H1 (cell line): Measurements from ENCODE around the gene GATA1. TPM values are rescaled to one million over a fixed set of nuclear protein-coding genes. Genes with fewer than 3 reads are reported as not detected.

Experiments
- CTCF ChIA-PET: fragments of 300-600 bp; sonication (Branson Sonifier 250); formaldehyde crosslinking; loops from one replicate; lab custom pipeline; 2021; ENCODE audit not compliant: partially characterized antibody; lab: Charles Lee
- POLR2A ChIA-PET: fragments of 300-600 bp; sonication (Branson Sonifier 250); formaldehyde crosslinking; loops from one replicate; lab custom pipeline; 2021; ENCODE audit warnings: inconsistent platforms; ENCODE audit not compliant: partially characterized antibody; lab: Charles Lee
- DNase-seq, 2 experiments: peaks; one replicate each; pipeline versions ENCODE4 v3.0.0 to v3.0.0-alpha.2; 2010 to 2022; ENCODE audit warnings: low spot score in 2 of 2, low read depth in 1 of 2, mixed read lengths in 1 of 2
- FAIRE-seq: peaks from 2 replicates; lab custom pipeline; 2011; peaks lifted over from hg19 to GRCh38; lab: Jason Lieb, UNC
- H2AFZ ChIP-seq: 2 replicates; pipeline ENCODE4 v1.8.1; 2012; ENCODE audit warnings: low read length, inconsistent platforms
- H2AK5ac ChIP-seq: 2 replicates; pipeline ENCODE4 v1.6.1; 2013; ENCODE audit warnings: low read depth, low read length
- H2BK120ac ChIP-seq: replicated peaks from 2 replicates; pipeline ENCODE3; 2013; ENCODE audit warnings: low read depth, low read length, inconsistent platforms
- H2BK12ac ChIP-seq: 2 replicates; pipeline ENCODE4 v1.6.1; 2013; ENCODE audit warnings: low read depth, low read length
- H2BK15ac ChIP-seq: 2 replicates; pipeline ENCODE4 v1.6.1; 2013; ENCODE audit warnings: low read length
- H2BK20ac ChIP-seq: 2 replicates; pipeline ENCODE4 v1.6.1; 2013; ENCODE audit warnings: low read length
- H2BK5ac ChIP-seq: 2 replicates; pipeline ENCODE4 v1.6.1; 2013; ENCODE audit warnings: low read depth, low read length
- H3K14ac ChIP-seq: 2 replicates; pipeline ENCODE4 v1.6.1; 2013; ENCODE audit warnings: inconsistent platforms; ENCODE audit not compliant: insufficient read length
- H3K18ac ChIP-seq: 2 replicates; pipeline ENCODE4 v1.6.1; 2013; ENCODE audit warnings: low read length; ENCODE audit errors: extremely low read depth
- H3K23ac ChIP-seq: 2 replicates; pipeline ENCODE4 v1.6.1; 2013; ENCODE audit warnings: inconsistent platforms; ENCODE audit not compliant: insufficient read length
- H3K23me2 ChIP-seq: 2 replicates; pipeline ENCODE4 v1.6.1; 2013; ENCODE audit warnings: low read depth, low read length
- H3K27ac ChIP-seq: 2 replicates; pipeline ENCODE4 v1.6.1; 2011; ENCODE audit warnings: low read depth, low read length, inconsistent platforms
- H3K27me3 ChIP-seq, 4 experiments: replicated peaks in 1 of 4; 1 replicate in 1 of 4; 2 replicates in 3 of 4; pipeline versions ENCODE4 v1.6.1 to v1.8.1; 2011 to 2013; ENCODE audit warnings: low read length in 3 of 4, mild to moderate bottlenecking in 3 of 4, inconsistent platforms in 2 of 4, mixed read lengths in 2 of 4, moderate library complexity in 1 of 4; ENCODE audit not compliant: control insufficient read depth in 3 of 4, insufficient read depth in 3 of 4; ENCODE audit errors: extremely low read depth in 1 of 4
- H3K36me3 ChIP-seq, 4 experiments: 2 replicates each; pipeline versions ENCODE4 v1.6.1 to v1.8.1; 2011 to 2013; ENCODE audit warnings: mild to moderate bottlenecking in 4 of 4, low read length in 3 of 4, moderate library complexity in 2 of 4, control low read depth in 1 of 4, inconsistent platforms in 1 of 4; ENCODE audit not compliant: insufficient read depth in 4 of 4, control insufficient read depth in 2 of 4
- H3K4ac ChIP-seq: replicated peaks from 2 replicates; pipeline ENCODE3; 2013; ENCODE audit warnings: low read length, low read depth, mixed read lengths, inconsistent platforms; ENCODE audit not compliant: insufficient read length
- H3K4me1 ChIP-seq, 4 experiments: replicated peaks in 1 of 4; 1 replicate in 1 of 4; 2 replicates in 3 of 4; pipeline versions ENCODE4 v1.6.1 to v1.8.1; 2011 to 2013; ENCODE audit warnings: low read length in 3 of 4, inconsistent platforms in 2 of 4, mixed read lengths in 1 of 4; ENCODE audit not compliant: insufficient read depth in 4 of 4, control insufficient read depth in 3 of 4
- H3K4me2 ChIP-seq, 2 experiments: 2 replicates each; pipeline versions ENCODE4 v1.6.1 to v1.8.1; 2011 to 2013; ENCODE audit warnings: low read depth in 2 of 2, low read length in 2 of 2, control low read depth in 1 of 2, inconsistent platforms in 1 of 2, mild to moderate bottlenecking in 1 of 2; ENCODE audit not compliant: insufficient read depth in 1 of 2
- H3K4me3 ChIP-seq, 4 experiments: fragments of 200-600, 300-600 bp in 1 of 4; sonication (generic), shearing (Covaris generic), sonication (Bioruptor Twin) in 1 of 4; 2 replicates each; pipeline versions ENCODE4 v1.5.1 to v1.8.1; 2011 to 2016; ENCODE audit warnings: low read length in 4 of 4, low read depth in 3 of 4, control low read depth in 2 of 4, inconsistent platforms in 2 of 4, mild to moderate bottlenecking in 2 of 4, mixed read lengths in 1 of 4, moderate library complexity in 1 of 4; ENCODE audit not compliant: insufficient read depth in 2 of 4; ENCODE audit errors: extremely low read depth in 1 of 4
- H3K56ac ChIP-seq: replicated peaks from 2 replicates; pipeline ENCODE3; 2013; ENCODE audit warnings: low read depth, mild to moderate bottlenecking, mixed read lengths, low read length, inconsistent platforms; ENCODE audit not compliant: insufficient read length
- H3K79me1 ChIP-seq: 2 replicates; pipeline ENCODE4 v1.6.1; 2013; ENCODE audit warnings: low read depth, low read length, control low read depth
- H3K79me2 ChIP-seq, 2 experiments: 2 replicates each; pipeline versions ENCODE4 v1.6.1 to v1.8.1; 2012 to 2013; ENCODE audit warnings: low read length in 2 of 2, mild to moderate bottlenecking in 2 of 2, inconsistent platforms in 1 of 2; ENCODE audit not compliant: insufficient read depth in 2 of 2, control insufficient read depth in 1 of 2
- H3K9ac ChIP-seq, 4 experiments: replicated peaks in 1 of 4; 1 replicate in 1 of 4; 2 replicates in 3 of 4; pipeline versions ENCODE4 v1.6.1 to v1.8.1; 2011 to 2013; ENCODE audit warnings: low read depth in 3 of 4, low read length in 3 of 4, control low read depth in 2 of 4, mild to moderate bottlenecking in 2 of 4, moderate library complexity in 2 of 4, inconsistent platforms in 1 of 4; ENCODE audit errors: extremely low read depth in 1 of 4
- H3K9me3 ChIP-seq, 2 experiments: 2 replicates each; pipeline versions ENCODE4 v1.6.1 to v1.8.1; 2012 to 2013; ENCODE audit warnings: mild to moderate bottlenecking in 2 of 2, moderate library complexity in 2 of 2, control low read depth in 1 of 2, inconsistent platforms in 1 of 2, low read depth in 1 of 2, low read length in 1 of 2, mixed read lengths in 1 of 2; ENCODE audit not compliant: insufficient read depth in 2 of 2
- H4K20me1 ChIP-seq, 2 experiments: replicated peaks in 1 of 2; 2 replicates each; pipeline versions ENCODE3 to v1.8.1; 2011 to 2013; ENCODE audit warnings: inconsistent platforms in 2 of 2, low read length in 2 of 2, mild to moderate bottlenecking in 1 of 2; ENCODE audit not compliant: insufficient read depth in 2 of 2, control insufficient read depth in 1 of 2
- H4K5ac ChIP-seq: 2 replicates; pipeline ENCODE4 v1.6.1; 2013; ENCODE audit warnings: low read length, low read depth, mixed read lengths, inconsistent platforms; ENCODE audit not compliant: insufficient read length
- H4K8ac ChIP-seq: 2 replicates; pipeline ENCODE4 v1.8.0; 2013; ENCODE audit warnings: mild to moderate bottlenecking, moderate library complexity, low read length, inconsistent platforms; ENCODE audit not compliant: insufficient read depth; ENCODE audit errors: extremely low read depth
- H4K91ac ChIP-seq: replicated peaks from 2 replicates; pipeline ENCODE3; 2013; ENCODE audit warnings: low read length, mixed read lengths, inconsistent platforms; ENCODE audit not compliant: insufficient read length
- CTBP2 ChIP-seq: IDR thresholded peaks from 2 replicates; pipeline ENCODE4 v1.7.0; 2011; ENCODE audit warnings: borderline replicate concordance, mild to moderate bottlenecking, moderate library complexity, mixed read lengths, low read length; ENCODE audit not compliant: insufficient read depth, insufficient read length
- EZH2 ChIP-seq: fragments of 200-600 bp; sonication (generic); IDR thresholded peaks from 2 replicates; pipeline ENCODE4 v1.7.1; 2012; ENCODE audit warnings: low read depth, mild to moderate bottlenecking, moderate library complexity, low read length, inconsistent platforms; ENCODE audit not compliant: severe bottlenecking
- HDAC6 ChIP-seq: IDR thresholded peaks from one replicate; pipeline ENCODE4 v1.7.1; 2012; ENCODE audit warnings: low read depth, mild to moderate bottlenecking, inconsistent platforms, low read length, moderate library complexity
- PHF8 ChIP-seq: fragments of 200-600 bp; sonication (generic); conservative IDR thresholded peaks from 2 replicates; pipeline ENCODE4 v1.7.1; 2012; ENCODE audit warnings: low read depth, mild to moderate bottlenecking, inconsistent platforms, low read length, moderate library complexity
- SIX5 ChIP-seq: IDR thresholded peaks from 2 replicates; pipeline ENCODE4 v1.6.1; 2011; ENCODE audit warnings: mild to moderate bottlenecking, low read depth, low read length
- SP1 ChIP-seq: IDR thresholded peaks from 2 replicates; pipeline ENCODE4 v1.6.1; 2011; ENCODE audit warnings: low read depth, low read length
- SP4 ChIP-seq: IDR thresholded peaks from 2 replicates; pipeline ENCODE4 v1.6.1; 2012; ENCODE audit warnings: low read length, inconsistent platforms
- WGBS, 2 experiments: shearing (Covaris generic) in 1 of 2; methylation state at CpG; one replicate each; pipeline versions ENCODE4 v1.1.6 to v1.1.7; 2013 to 2015; ENCODE audit warnings: low lambda C conversion rate in 2 of 2, mixed read lengths in 2 of 2, inconsistent platforms in 1 of 2, low coverage in 1 of 2, missing lambda C conversion rate in 1 of 2; ENCODE audit not compliant: insufficient replicate concordance in 2 of 2, insufficient coverage in 1 of 2, insufficient read length in 1 of 2; ENCODE audit errors: extremely low coverage in 1 of 2, missing lambda C conversion rate in 1 of 2; 5-methylcytosine and 5-hydroxymethylcytosine counted together
- polyA plus RNA-seq, 7 experiments: library from polyadenylated mRNA; depleted of rRNA in 3 of 7; stranded (reverse) in 5 of 7; unstranded in 2 of 7; fragments of >200 nt in 5 of 7; fragments of 200-250 nt in 2 of 7; gene quantifications; 1 replicate in 5 of 7; 2 replicates in 1 of 7; 4 replicates in 1 of 7; pipeline versions ENCODE4 v1.2.1 to v1.2.3, GENCODE V29; 2011 to 2013; ENCODE audit warnings: missing spikeins in 2 of 7, mixed read lengths in 2 of 7
- total RNA-seq: library from RNA; stranded (reverse); fragmentation: NEBNext Ultra II Directional; extraction: Animal tissue kit (Norgen Biotek cat#: 25700); gene quantifications from 2 replicates; pipeline ENCODE4 v1.2.1, GENCODE V29; 2021

Gene GATA1
- total and polyA plus RNA-seq, 2 of the 8 experiments (the other 6 are each of a cell fraction or from before 2014, with no cell fraction given) = 0.05 TPM; not detected in 1

DNA sequence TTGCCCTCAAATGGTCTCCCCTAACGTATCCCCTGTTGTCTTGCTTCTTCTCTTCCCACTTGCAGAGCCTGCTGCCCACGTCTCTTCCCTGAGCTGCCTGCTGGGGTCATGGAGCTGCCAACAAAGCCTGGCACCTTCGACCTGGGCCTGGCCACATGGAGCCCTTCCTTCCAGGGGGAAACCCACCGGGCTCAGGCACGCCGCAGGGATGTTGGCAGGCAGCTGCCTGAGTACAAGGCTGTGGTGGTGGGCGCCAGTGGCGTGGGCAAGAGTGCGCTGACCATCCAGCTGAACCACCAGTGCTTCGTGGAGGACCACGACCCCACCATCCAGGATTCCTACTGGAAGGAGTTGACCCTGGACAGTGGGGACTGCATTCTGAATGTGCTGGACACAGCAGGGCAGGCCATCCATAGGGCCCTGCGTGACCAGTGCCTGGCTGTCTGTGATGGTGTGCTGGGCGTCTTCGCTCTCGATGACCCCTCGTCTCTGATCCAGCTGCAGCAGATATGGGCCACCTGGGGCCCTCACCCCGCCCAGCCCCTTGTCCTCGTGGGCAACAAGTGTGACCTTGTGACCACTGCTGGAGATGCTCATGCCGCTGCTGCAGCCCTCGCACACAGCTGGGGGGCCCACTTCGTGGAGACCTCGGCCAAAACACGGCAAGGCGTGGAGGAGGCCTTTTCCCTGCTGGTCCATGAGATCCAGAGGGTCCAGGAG, 42.8 kb downstream of the GATA1 start:
- H3K4ac ChIP-seq = no peak overlapping the region
- no peak overlapping the region for H2AK5ac ChIP-seq
- no peak overlapping the region for H3K4me3 ChIP-seq
- H3K36me3 ChIP-seq = peaks cover 0 to 6% (median 0%) of the 10 kb centered on the region in 4 experiments; a peak in 1 of 8 replicates
- FAIRE-seq (no peak), DNase-seq (no peak)
- peaks cover 0 to 3% (median under 1%) of the 10 kb centered on the region in 4 experiments; a peak in 3 of 7 replicates for H3K4me1 ChIP-seq
- H4K91ac ChIP-seq = no peak overlapping the region
- H2BK5ac ChIP-seq = no peak overlapping the region
- no peak overlapping the region for H3K23ac ChIP-seq
- H3K14ac ChIP-seq = no peak overlapping the region
- no peak overlapping the region for H2BK15ac ChIP-seq
- no peak overlapping the region for H3K56ac ChIP-seq
- no peak overlapping the region for H3K27ac ChIP-seq
- H3K27me3 ChIP-seq = peaks cover 11 to 48% (median 36%) of the 10 kb centered on the region in 4 experiments
- H2BK20ac ChIP-seq = no peak overlapping the region
- no peak overlapping the region for H3K9ac ChIP-seq
- no peaks in the 10 kb centered on the region for H3K79me1 ChIP-seq
- no peak overlapping the region for H3K4me2 ChIP-seq
- H2AFZ ChIP-seq = no peak overlapping the region
- peaks cover 6% of the 10 kb centered on the region; the same call in 1 of the 2 replicates for H3K23me2 ChIP-seq
- H2BK12ac ChIP-seq = no peak overlapping the region
- no peak overlapping the region for H3K18ac ChIP-seq
- H3K79me2 ChIP-seq = no peaks in the 10 kb centered on the region
- ChIA-PET POLR2A (no interaction called here), CTCF (interaction anchor here (0.6 kb wide), 1 partner anchor 283 kb away, joined by 3 read pairs; no protein-coding TSS in a partner anchor)
- no peaks in the 10 kb centered on the region; a peak in 1 of 4 replicates for H3K9me3 ChIP-seq
- H4K5ac ChIP-seq = no peak overlapping the region
- WGBS, 2 experiments = 93% methylated on average over 11 of the region's 24 CpGs; no CpG with 5 or more reads in 1 of the 2 experiments
- no peak overlapping the region for H2BK120ac ChIP-seq
- no peaks in the 10 kb centered on the region for H4K20me1 ChIP-seq
- TF ChIP-seq SP4 (no peak), PHF8 (no peak), SP1 (no peak), CTBP2 (no peak), SIX5 (no peak), HDAC6 (no peak), EZH2 (no peak)
- no peak overlapping the region for H4K8ac ChIP-seq
